Ovary (tissue), 3 donors: ENCODE data around the gene CROCC2.

Experiments used
- POLR2A ChIP-seq: fragments of 450-650 bp; IDR thresholded peaks from one replicate; pipeline ENCODE4 v1.6.1; 2017; ENCODE audit warnings: antibody characterized with exemption, mild to moderate bottlenecking, moderate library complexity
- TF ChIP-seq, protein P1 (sequence below), 3 donors: fragments of 450-650 bp in 2 of 3; fragments of 200-600 bp in 1 of 3; IDR thresholded peaks; one replicate each; pipeline versions ENCODE4 v1.5.1 to v1.8.0; 2016 to 2022; ENCODE audit warnings: antibody characterized with exemption in 3 of 3, mild to moderate bottlenecking in 1 of 3
- donor health status: DM: no; HTN: no; CAD: no.

DNA sequence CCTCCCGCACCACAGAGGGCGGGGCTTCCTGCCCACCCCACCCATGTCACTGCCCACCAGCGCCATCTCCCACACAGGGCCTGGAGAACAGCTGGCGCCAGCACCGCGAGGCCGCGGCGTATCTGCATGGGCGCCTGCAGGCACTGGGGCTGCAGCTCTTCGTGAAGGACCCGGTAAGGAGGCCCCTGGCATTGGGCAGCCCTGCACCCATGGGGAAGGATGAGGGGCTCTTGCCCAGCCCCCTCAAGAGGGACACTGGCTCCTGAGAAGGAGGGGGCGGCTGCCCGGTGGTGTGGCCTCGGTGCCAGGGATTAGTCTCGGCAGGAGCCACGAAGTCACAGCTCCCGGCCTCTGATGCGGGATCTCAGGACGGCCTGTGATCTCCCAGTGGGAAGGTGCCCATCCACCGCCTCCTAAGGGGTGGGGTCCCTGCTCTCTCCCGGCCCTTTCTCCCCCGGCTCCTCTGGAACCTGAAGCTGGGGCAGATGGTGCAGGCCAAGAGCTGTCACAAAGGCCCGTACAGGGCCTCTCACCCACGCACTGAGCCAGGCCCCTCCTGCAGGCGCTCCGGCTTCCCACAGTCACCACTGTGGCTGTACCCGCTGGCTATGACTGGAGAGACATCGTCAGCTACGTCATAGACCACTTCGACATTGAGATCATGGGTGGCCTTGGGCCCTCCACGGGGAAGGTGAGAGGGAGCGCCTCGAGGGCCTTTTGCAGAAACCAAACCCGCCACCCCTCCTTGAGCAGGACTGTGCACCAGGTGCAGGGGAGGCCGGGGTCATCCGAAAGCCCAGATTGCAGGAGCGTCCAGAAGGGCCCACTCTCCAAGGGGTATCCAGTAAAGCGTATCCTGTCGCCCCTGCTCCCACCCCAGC is 28.4 kb upstream of the CROCC2 start:
- TF ChIP-seq, protein P1, sequence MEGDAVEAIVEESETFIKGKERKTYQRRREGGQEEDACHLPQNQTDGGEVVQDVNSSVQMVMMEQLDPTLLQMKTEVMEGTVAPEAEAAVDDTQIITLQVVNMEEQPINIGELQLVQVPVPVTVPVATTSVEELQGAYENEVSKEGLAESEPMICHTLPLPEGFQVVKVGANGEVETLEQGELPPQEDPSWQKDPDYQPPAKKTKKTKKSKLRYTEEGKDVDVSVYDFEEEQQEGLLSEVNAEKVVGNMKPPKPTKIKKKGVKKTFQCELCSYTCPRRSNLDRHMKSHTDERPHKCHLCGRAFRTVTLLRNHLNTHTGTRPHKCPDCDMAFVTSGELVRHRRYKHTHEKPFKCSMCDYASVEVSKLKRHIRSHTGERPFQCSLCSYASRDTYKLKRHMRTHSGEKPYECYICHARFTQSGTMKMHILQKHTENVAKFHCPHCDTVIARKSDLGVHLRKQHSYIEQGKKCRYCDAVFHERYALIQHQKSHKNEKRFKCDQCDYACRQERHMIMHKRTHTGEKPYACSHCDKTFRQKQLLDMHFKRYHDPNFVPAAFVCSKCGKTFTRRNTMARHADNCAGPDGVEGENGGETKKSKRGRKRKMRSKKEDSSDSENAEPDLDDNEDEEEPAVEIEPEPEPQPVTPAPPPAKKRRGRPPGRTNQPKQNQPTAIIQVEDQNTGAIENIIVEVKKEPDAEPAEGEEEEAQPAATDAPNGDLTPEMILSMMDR (IDR thresholded peaks at IDR 0.05), result no peak
- no peak for TF ChIP-seq POLR2A
